Esophagus muscularis mucosa (tissue), 4 donors: ENCODE data around the gene CDK14. TPM values are rescaled to one million over a fixed set of nuclear protein-coding genes. Genes with fewer than 3 reads are reported as not detected.
"Not testable (repeated sequence)": the region's sequence is repeated elsewhere in the genome, so short reads cannot be mapped to it uniquely, and the experiment has no call there.

ENCODE experiments used
- DNase-seq: peaks from one replicate; pipeline ENCODE4 v3.0.0-alpha.2; 2017; ENCODE audit errors: extremely low spot score
- H3K27ac ChIP-seq, 4 donors: fragments of 200-600 bp; sonication (generic); replicated peaks in 1 of 4; 1 replicate in 3 of 4; 2 replicates in 1 of 4; pipeline ENCODE4 v1.5.1; 2016 to 2019; ENCODE audit warnings: mild to moderate bottlenecking in 1 of 4
- H3K27me3 ChIP-seq, 4 donors: fragments of 200-600 bp; sonication (generic); one replicate each; pipeline versions ENCODE4 v1.5.1 to v1.6.0; 2016 to 2019
- H3K36me3 ChIP-seq, 4 donors: fragments of 200-600 bp; sonication (generic); one replicate each; pipeline ENCODE4 v1.5.1; 2016 to 2019
- H3K4me1 ChIP-seq, 4 donors: fragments of 200-600 bp; sonication (generic); one replicate each; pipeline ENCODE4 v1.5.1; 2016 to 2019
- H3K4me3 ChIP-seq, 4 donors: fragments of 200-600 bp; sonication (generic); 1 replicate in 2 of 4; 2 replicates in 2 of 4; pipeline ENCODE4 v1.5.1; 2016 to 2019; ENCODE audit warnings: mild to moderate bottlenecking in 4 of 4, moderate library complexity in 1 of 4
- H3K9me3 ChIP-seq, 4 donors: fragments of 200-600 bp; sonication (generic); 1 replicate in 3 of 4; 2 replicates in 1 of 4; pipeline ENCODE4 v1.5.1; 2016 to 2019
- CTCF ChIP-seq, 3 experiments: fragments of 200-600 bp in 2 of 3; fragments of 450-650 bp in 1 of 3; sonication (generic) in 2 of 3; IDR thresholded peaks; one replicate each; pipeline ENCODE4 v1.5.1; 2017 to 2019; ENCODE audit warnings: antibody characterized with exemption in 3 of 3, mild to moderate bottlenecking in 2 of 3, moderate library complexity in 1 of 3
- EP300 ChIP-seq: sonication (generic); formaldehyde crosslinking; IDR thresholded peaks from one replicate; pipeline ENCODE4 v1.6.1; 2017; ENCODE audit warnings: antibody characterized with exemption
- POLR2A ChIP-seq: fragments of 450-650 bp; IDR thresholded peaks from one replicate; pipeline ENCODE4 v1.6.1; 2017; ENCODE audit warnings: antibody characterized with exemption, moderate library complexity, mild to moderate bottlenecking, low read depth
- POLR2AphosphoS5 ChIP-seq, 2 donors: sonication (generic); formaldehyde crosslinking; IDR thresholded peaks; one replicate each; pipeline ENCODE4 v1.6.1; 2017; ENCODE audit warnings: antibody characterized with exemption in 2 of 2
- WGBS: methylation state at CpG from one replicate; pipeline ENCODE4 v1.1.5; 2018; 5-methylcytosine and 5-hydroxymethylcytosine counted together
- intact Hi-C: fragments of 100-400 bp; cut with DNase I; formaldehyde crosslinking; loops from one replicate; pipeline ENCODE4 v1.15.1; 2023
- total RNA-seq, 4 donors: library from RNA; depleted of rRNA; stranded (reverse); fragments of >200 nt; gene quantifications; one replicate each; pipeline versions ENCODE4 v1.1.0 to v1.2.1, GENCODE V29; 2016

CDK14 gene
- total RNA-seq, 4 donors from 2014 or later = 9.6 to 17.7 (median 14.3) TPM

- no peak for DNase-seq
- no peak for TF ChIP-seq EP300
- no peaks in the 10 kb centered on the region for H3K36me3 ChIP-seq
- H3K4me1 ChIP-seq = peaks cover 0 to 1% (median 0%) of the 10 kb centered on the region in 4 donors
- no peaks in the 10 kb centered on the region for H3K27me3 ChIP-seq
- 80% methylated on average over 5 of the region's 5 CpGs for WGBS
- H3K9me3 ChIP-seq = no peaks in the 10 kb centered on the region
- intact Hi-C loops = no loop called here
- H3K4me3 ChIP-seq = no peak overlapping the region
- H3K27ac ChIP-seq = no peak overlapping the region
Measured at GRCh38 chr7:91169830-91170191, 573.7 kb downstream of the CDK14 start.

GRCh38 chr7:91173265-91173664 lies 577.1 kb downstream of the CDK14 start:
- H3K4me3 ChIP-seq, DNase-seq, H3K4me1 ChIP-seq, H3K27me3 ChIP-seq, intact Hi-C loops, H3K36me3 ChIP-seq, H3K27ac ChIP-seq, H3K9me3 ChIP-seq: not testable (repeated sequence)
- 98% methylated on average over 11 of the region's 11 CpGs for WGBS

- no peak for DNase-seq
- Histone ChIP-seq H3K27me3 (no peaks in the 10 kb centered on the region), H3K9me3 (peaks cover 0 to 7% (median 0%) of the 10 kb centered on the region in 4 donors), H3K4me1 (no peaks in the 10 kb centered on the region), H3K27ac (no peak overlapping the region), H3K4me3 (no peak overlapping the region), H3K36me3 (no peaks in the 10 kb centered on the region)
- 55% methylated on average over 1 of the region's 1 CpG for WGBS
- no peak for TF ChIP-seq CTCF (IDR thresholded peaks at IDR 0.05)
- TF ChIP-seq EP300 = no peak
- TF ChIP-seq POLR2A = no peak
- no peak for TF ChIP-seq POLR2AphosphoS5 (IDR thresholded peaks at IDR 0.05)
- intact Hi-C loops = no loop called here
Measured at GRCh38 chr7:91180746-91181145, 584.6 kb downstream of the CDK14 start.

GRCh38 chr7:91181949-91182348 lies 585.8 kb downstream of the CDK14 start:
- no peaks in the 10 kb centered on the region for H3K36me3 ChIP-seq
- no peaks in the 10 kb centered on the region for H3K4me1 ChIP-seq
- H3K4me3 ChIP-seq = no peak overlapping the region
- intact Hi-C loops = no loop called here
- H3K9me3 ChIP-seq = peaks cover 0 to 7% (median 0%) of the 10 kb centered on the region in 4 donors
- H3K27me3 ChIP-seq = no peaks in the 10 kb centered on the region
- TF ChIP-seq POLR2AphosphoS5 (IDR thresholded peaks at IDR 0.05) = no peak
- no peak for TF ChIP-seq EP300
- TF ChIP-seq CTCF (IDR thresholded peaks at IDR 0.05) = no peak
- no peak for TF ChIP-seq POLR2A
- no peak overlapping the region for H3K27ac ChIP-seq
- no peak for DNase-seq

GRCh38 chr7:91182819-91183764 lies 587.0 kb downstream of the CDK14 start:
- H3K27me3 ChIP-seq = no peaks in the 10 kb centered on the region
- no peak for DNase-seq
- intact Hi-C loops = no loop called here
- H3K27ac ChIP-seq = no peak overlapping the region
- H3K4me1 ChIP-seq = no peaks in the 10 kb centered on the region
- 62% methylated on average over 5 of the region's 5 CpGs for WGBS
- no peak overlapping the region for H3K4me3 ChIP-seq
- peaks cover 0 to 7% (median 0%) of the 10 kb centered on the region in 4 donors for H3K9me3 ChIP-seq
- no peak for TF ChIP-seq POLR2A
- no peak for TF ChIP-seq CTCF (IDR thresholded peaks at IDR 0.05)
- TF ChIP-seq EP300 = no peak
- TF ChIP-seq POLR2AphosphoS5 (IDR thresholded peaks at IDR 0.05) = no peak
- no peaks in the 10 kb centered on the region for H3K36me3 ChIP-seq
